A673 (cell line): ENCODE measurements around the gene SLC26A1. TPM values are rescaled to one million over a fixed set of nuclear protein-coding genes. Genes with fewer than 3 reads are reported as not detected.
"Not testable (repeated sequence)": the region's sequence is repeated elsewhere in the genome, so short reads cannot be mapped to it uniquely, and the experiment has no call there.

Source experiments
- BruUV-seq: library from RNA; stranded (reverse); fragments of 400-500 nt; replicated peaks from 2 replicates; lab custom pipeline; 2021; lab: Mats Ljungman, UMichigan
- CTCF ChIA-PET: fragments of 300-600 bp; sonication (Branson Sonifier 250); formaldehyde crosslinking; loops from one replicate; lab custom pipeline; 2022; ENCODE audit warnings: antibody characterized with exemption; lab: Charles Lee
- POLR2A ChIA-PET: fragments of 300-600 bp; sonication (Branson Sonifier 250); formaldehyde crosslinking; loops from one replicate; lab custom pipeline; 2022; ENCODE audit warnings: antibody characterized with exemption; ENCODE audit not compliant: low non-redundant PET; lab: Charles Lee
- DNase-seq: peaks from one replicate; pipeline ENCODE4 v3.0.0-alpha.2; 2015; ENCODE audit warnings: low spot score
- H3K27ac ChIP-seq: fragments of 200-600 bp; sonication (generic); 2 replicates; pipeline ENCODE4 v1.5.1; 2016; ENCODE audit warnings: mixed run types, low read depth, mild to moderate bottlenecking, mixed read lengths, antibody characterized with exemption, low read length; ENCODE audit not compliant: poor library complexity, severe bottlenecking
- H3K27me3 ChIP-seq: fragments of 200-600 bp; sonication (generic); replicated peaks from 2 replicates; pipeline ENCODE4 v1.6.1; 2017; ENCODE audit warnings: mixed run types, low read depth, mild to moderate bottlenecking, mixed read lengths, antibody characterized with exemption, low read length; ENCODE audit not compliant: insufficient read depth, poor library complexity
- H3K36me3 ChIP-seq: fragments of 200-600 bp; sonication (generic); 2 replicates; pipeline ENCODE4 v1.6.1; 2016; ENCODE audit warnings: mixed run types, mild to moderate bottlenecking, mixed read lengths, antibody characterized with exemption, low read length; ENCODE audit not compliant: insufficient read depth, poor library complexity, severe bottlenecking
- H3K4me1 ChIP-seq: fragments of 200-600 bp; sonication (generic); 2 replicates; pipeline ENCODE4 v1.6.1; 2017; ENCODE audit warnings: mixed run types, mild to moderate bottlenecking, mixed read lengths, antibody characterized with exemption, low read length; ENCODE audit not compliant: insufficient read depth, poor library complexity, severe bottlenecking
- H3K4me3 ChIP-seq: fragments of 200-600 bp; sonication (generic); 2 replicates; pipeline ENCODE4 v1.5.1; 2016; ENCODE audit warnings: low read depth, mixed run types, mild to moderate bottlenecking, mixed read lengths, low read length; ENCODE audit not compliant: poor library complexity, severe bottlenecking
- H3K9me3 ChIP-seq: fragments of 200-600 bp; sonication (generic); 2 replicates; pipeline ENCODE4 v1.6.1; 2016; ENCODE audit warnings: mixed run types, low read depth, mild to moderate bottlenecking, mixed read lengths, antibody characterized with exemption, low read length; ENCODE audit not compliant: poor library complexity, severe bottlenecking
- EZH2 ChIP-seq: fragments of 200-600 bp; sonication (generic); IDR thresholded peaks from 2 replicates; pipeline ENCODE4 v1.6.1; 2017; ENCODE audit warnings: borderline replicate concordance, low read depth, mild to moderate bottlenecking, mixed read lengths, antibody characterized with exemption, low read length; ENCODE audit not compliant: poor library complexity, severe bottlenecking
- intact Hi-C: fragments of 100-400 bp; cut with micrococcal nuclease; formaldehyde crosslinking; loops from one replicate; pipeline ENCODE4 v1.10.0; 2022; ENCODE audit not compliant: unreplicated experiment
- total RNA-seq: library from RNA; stranded (reverse); gene quantifications from 2 replicates; pipeline ENCODE4 v1.2.3, GENCODE V29; 2021
- TF ChIP-seq, protein P1 (sequence below): fragments of 300-800, 200-600 bp; sonication (generic); conservative IDR thresholded peaks from 2 replicates; pipeline ENCODE4 v1.5.1; 2017; ENCODE audit warnings: low read depth, mild to moderate bottlenecking, antibody characterized with exemption, low read length, moderate library complexity, mixed read lengths

The SLC26A1 gene
- total RNA-seq, 1 experiment from 2014 or later = 0.30 TPM

DNA sequence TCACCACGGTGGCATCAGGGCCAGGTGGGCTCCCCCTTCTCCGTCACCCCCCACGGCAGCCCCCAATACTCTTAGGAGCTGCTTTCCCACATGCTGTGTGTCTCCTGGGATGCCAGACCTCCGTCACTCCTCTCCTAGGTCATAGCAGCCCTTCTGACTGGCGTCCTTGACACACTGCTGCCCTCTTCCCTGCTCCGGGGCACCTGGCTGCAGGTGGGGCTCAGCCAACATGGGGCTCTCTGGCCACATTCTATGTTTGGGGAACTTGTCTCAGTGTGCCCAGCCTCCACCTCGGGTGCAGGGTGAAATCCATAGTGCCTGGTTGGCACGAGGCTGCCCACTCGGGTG is 47.1 kb downstream of the SLC26A1 start:
- DNase-seq = no peak
- no peak overlapping the region for H3K27ac ChIP-seq
- no peaks in the 10 kb centered on the region for H3K4me1 ChIP-seq
- peaks cover 2% of the 10 kb centered on the region for H3K27me3 ChIP-seq
- no peaks in the 10 kb centered on the region for H3K36me3 ChIP-seq
- TF ChIP-seq, protein P1, sequence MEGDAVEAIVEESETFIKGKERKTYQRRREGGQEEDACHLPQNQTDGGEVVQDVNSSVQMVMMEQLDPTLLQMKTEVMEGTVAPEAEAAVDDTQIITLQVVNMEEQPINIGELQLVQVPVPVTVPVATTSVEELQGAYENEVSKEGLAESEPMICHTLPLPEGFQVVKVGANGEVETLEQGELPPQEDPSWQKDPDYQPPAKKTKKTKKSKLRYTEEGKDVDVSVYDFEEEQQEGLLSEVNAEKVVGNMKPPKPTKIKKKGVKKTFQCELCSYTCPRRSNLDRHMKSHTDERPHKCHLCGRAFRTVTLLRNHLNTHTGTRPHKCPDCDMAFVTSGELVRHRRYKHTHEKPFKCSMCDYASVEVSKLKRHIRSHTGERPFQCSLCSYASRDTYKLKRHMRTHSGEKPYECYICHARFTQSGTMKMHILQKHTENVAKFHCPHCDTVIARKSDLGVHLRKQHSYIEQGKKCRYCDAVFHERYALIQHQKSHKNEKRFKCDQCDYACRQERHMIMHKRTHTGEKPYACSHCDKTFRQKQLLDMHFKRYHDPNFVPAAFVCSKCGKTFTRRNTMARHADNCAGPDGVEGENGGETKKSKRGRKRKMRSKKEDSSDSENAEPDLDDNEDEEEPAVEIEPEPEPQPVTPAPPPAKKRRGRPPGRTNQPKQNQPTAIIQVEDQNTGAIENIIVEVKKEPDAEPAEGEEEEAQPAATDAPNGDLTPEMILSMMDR = no peak
- TF ChIP-seq EZH2 = no peak
- no TSS peak for BruUV-seq
- POLR2A ChIA-PET = no interaction called here
- no peaks in the 10 kb centered on the region for H3K9me3 ChIP-seq
- CTCF ChIA-PET = no interaction called here
- H3K4me3 ChIP-seq = no peak overlapping the region
- intact Hi-C loops = no loop called here

DNA sequence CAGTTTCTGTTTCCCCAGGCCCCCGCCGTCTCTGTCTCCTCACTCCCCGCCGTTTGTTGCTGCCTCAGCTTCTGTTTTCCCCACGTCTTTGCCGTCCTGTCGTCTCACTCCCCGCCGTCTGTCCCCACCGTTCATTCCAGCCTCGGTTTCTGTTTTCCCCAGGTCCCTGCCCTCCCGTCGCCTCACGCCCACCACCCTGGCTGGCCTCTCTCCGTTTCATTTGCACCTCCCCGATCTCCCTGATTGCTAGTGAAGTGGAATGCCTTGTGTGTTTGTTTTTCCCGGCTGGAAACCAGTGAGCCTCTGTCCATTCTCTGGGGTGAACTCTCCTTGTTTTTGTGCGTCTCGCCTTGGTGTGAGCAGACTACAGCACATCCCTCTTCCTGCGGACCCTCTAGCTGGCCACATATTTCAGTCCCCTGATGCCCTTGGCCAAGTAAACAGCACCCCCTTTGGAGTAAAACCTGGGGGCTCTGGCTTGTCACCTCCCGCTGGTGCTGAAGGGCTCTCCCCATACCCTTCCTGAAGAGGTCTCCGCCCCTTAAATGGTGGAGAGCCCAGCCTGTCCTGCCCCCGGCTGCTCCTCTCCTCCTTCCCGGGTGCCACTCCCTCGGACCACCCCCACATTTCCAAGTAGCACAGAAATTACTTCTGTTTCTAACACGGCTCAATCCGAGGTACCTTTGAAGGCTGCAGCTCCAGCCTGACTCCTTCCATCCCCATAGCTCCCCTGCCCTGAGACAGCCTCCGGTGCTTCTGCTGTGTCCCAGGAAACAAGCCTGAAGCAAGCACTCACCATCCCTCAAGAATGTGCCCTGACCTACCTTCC is 47.7 kb downstream of the SLC26A1 start:
- Histone ChIP-seq H3K4me3 (no peak overlapping the region), H3K9me3 (no peaks in the 10 kb centered on the region), H3K27ac (no peak overlapping the region), H3K27me3 (peaks cover 2% of the 10 kb centered on the region), H3K4me1 (no peaks in the 10 kb centered on the region), H3K36me3 (no peaks in the 10 kb centered on the region)
- ChIA-PET POLR2A (no interaction called here), CTCF (no interaction called here)
- intact Hi-C loops = no loop called here
- TF ChIP-seq, protein P1 = no peak
- TF ChIP-seq EZH2 = no peak
- no TSS peak for BruUV-seq
- no peak for DNase-seq

DNA sequence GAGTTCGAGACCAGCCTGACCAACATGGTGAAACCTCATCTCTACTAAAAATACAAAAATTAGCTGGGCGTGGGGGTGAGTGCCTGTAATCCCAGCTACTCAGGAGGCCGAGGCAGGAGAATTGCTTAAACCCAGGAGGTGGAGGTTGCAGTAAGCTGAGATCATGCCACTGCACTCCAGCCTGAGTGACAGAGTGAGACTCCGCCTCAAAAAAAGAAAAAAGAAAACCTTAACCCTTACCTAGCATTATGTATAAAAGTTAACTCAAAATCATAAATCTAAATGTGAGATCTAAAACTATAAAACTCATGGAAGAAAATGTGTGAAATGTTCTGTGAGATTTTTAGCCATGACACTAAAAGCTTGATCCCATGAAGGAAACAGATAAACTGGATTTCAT is 53.7 kb downstream of the SLC26A1 start:
- POLR2A ChIA-PET, DNase-seq, H3K27me3 ChIP-seq, H3K36me3 ChIP-seq, H3K27ac ChIP-seq, H3K4me1 ChIP-seq, CTCF ChIA-PET, H3K4me3 ChIP-seq, BruUV-seq, H3K9me3 ChIP-seq, intact Hi-C loops: not testable (repeated sequence)

Other genes starting within 250 kb of the SLC26A1 start
- 4.6 and 6.6 TPM in 2 replicates for gene CPLX1, start 167.3 kb downstream of the SLC26A1 start, total RNA-seq
- gene GAK, start 61.1 kb downstream of the SLC26A1 start, total RNA-seq = 96.2 and 109 TPM in 2 replicates
- 10.0 and 12.1 TPM in 2 replicates for gene TMEM175, start 60.9 kb downstream of the SLC26A1 start, total RNA-seq
- 8.8 and 10.8 TPM in 2 replicates for gene DGKQ, start 19.8 kb downstream of the SLC26A1 start, total RNA-seq
- 12.0 and 12.3 TPM in 2 replicates for gene IDUA, start 6.4 kb downstream of the SLC26A1 start, total RNA-seq
- gene FGFRL1, start 18.2 kb upstream of the SLC26A1 start, total RNA-seq = 30.4 and 40.8 TPM in 2 replicates
- 2.4 and 2.8 TPM in 2 replicates for gene RNF212, start 120.2 kb upstream of the SLC26A1 start, total RNA-seq
- gene SPON2, start 179.2 kb upstream of the SLC26A1 start, total RNA-seq = 2.3 and 4.8 TPM in 2 replicates